ENCODE data around the gene SMIM43. TPM values are rescaled to one million over a fixed set of nuclear protein-coding genes. Genes with fewer than 3 reads are reported as not detected.

SMIM43 gene
- total and polyA plus RNA-seq, 5 donors from 2014 or later, result 0.14 to 1.8 (median 0.56) TPM; not detected in 2

DNA sequence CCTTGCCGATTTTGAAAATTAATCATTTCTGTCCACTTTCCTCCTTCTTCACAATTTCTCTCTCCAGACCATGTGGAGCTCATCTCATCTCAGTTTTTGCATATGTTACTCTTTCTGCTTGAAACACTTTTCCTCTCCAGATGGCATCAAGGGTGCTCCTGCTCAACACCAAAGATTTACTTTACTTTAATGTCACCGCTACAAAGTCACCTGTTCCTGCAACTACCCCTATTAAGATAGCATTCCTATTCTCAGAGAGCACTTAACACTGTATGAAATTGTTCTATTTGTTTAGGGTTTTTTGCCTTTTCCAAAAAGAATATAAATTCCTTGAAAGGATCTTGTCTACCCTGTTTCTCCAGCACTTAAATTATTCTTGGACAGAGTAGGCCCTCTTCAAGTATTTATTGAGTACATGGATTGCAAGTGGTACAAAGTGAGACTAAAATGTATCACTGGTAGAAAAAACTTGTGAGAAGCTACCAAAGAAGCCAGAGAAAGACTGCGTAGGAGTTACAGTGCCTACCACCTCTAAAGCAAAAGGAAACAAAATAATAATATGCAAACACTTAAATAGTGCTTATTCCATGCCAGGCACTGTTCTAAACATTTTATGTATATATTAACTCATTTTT is 35.0 kb upstream of the SMIM43 start:
- no peak for DNase-seq

GRCh38 chr4:121799208-121799823 is 34.4 kb upstream of the SMIM43 start:
- H3K4me3 Mint-ChIP-seq, result peak overlapping the region; percentile 90 to 97 (median 95)
- H3K9me3 Mint-ChIP-seq, result no peaks in the 10 kb centered on the region
- no peaks in the 10 kb centered on the region for H3K9me3 ChIP-seq (ENCODE audit: control insufficient read depth in 2 of 2, low read length in 2 of 2)
- no peak for ATAC-seq (ENCODE audit: low read depth in 2 of 2)
- DNase-seq, result no peak
- peaks cover 9% of the 10 kb centered on the region for H3K36me3 Mint-ChIP-seq
- H3K36me3 ChIP-seq (ENCODE audit: control insufficient read depth, insufficient read depth, low read length), result peaks cover 17% of the 10 kb centered on the region
- no peaks in the 10 kb centered on the region for H3K27me3 ChIP-seq (ENCODE audit: control insufficient read depth, insufficient read depth, low read length)
- H3K27ac Mint-ChIP-seq, result peak overlapping the region; percentile 96 to 99 (median 98)
- H3K27ac ChIP-seq (ENCODE audit: insufficient read depth, low read length, poor library complexity, severe bottlenecking), result no peak overlapping the region
- peak overlapping the region; percentile 5 for H3K4me3 ChIP-seq (ENCODE audit: low read depth, low read length)
- peaks cover 23 to 63% (median 42%) of the 10 kb centered on the region in 4 donors for H3K4me1 Mint-ChIP-seq
- H3K4me1 ChIP-seq (ENCODE audit: control insufficient read depth, insufficient read depth, low read length, poor library complexity, severe bottlenecking), result peaks cover 23% of the 10 kb centered on the region
- no peaks in the 10 kb centered on the region for H3K27me3 Mint-ChIP-seq

More for the DNA sequence above, 35.0 kb upstream of the SMIM43 start:
- peak overlapping the region; percentile 99 for H3K4me3 ChIP-seq (ENCODE audit: low read depth, low read length)
- peaks cover 23% of the 10 kb centered on the region for H3K36me3 ChIP-seq (ENCODE audit: control insufficient read depth, insufficient read depth, low read length)
- Mint-ChIP-seq H3K27ac (peak overlapping the region; percentile 96 to 99 (median 98)), H3K4me3 (peak overlapping the region; percentile 90 to 97 (median 95)), H3K9me3 (no peaks in the 10 kb centered on the region), H3K27me3 (no peaks in the 10 kb centered on the region), H3K4me1 (peaks cover 28 to 62% (median 44%) of the 10 kb centered on the region in 4 donors), H3K36me3 (peaks cover 15% of the 10 kb centered on the region)
- no peaks in the 10 kb centered on the region for H3K9me3 ChIP-seq (ENCODE audit: control insufficient read depth in 2 of 2, low read length in 2 of 2)
- H3K27me3 ChIP-seq (ENCODE audit: control insufficient read depth, insufficient read depth, low read length), result no peaks in the 10 kb centered on the region
- peak overlapping the region; percentile 94 for H3K27ac ChIP-seq (ENCODE audit: insufficient read depth, low read length, poor library complexity, severe bottlenecking)
- ATAC-seq (ENCODE audit: low read depth in 2 of 2), result no peak
- H3K4me1 ChIP-seq (ENCODE audit: control insufficient read depth, insufficient read depth, low read length, poor library complexity, severe bottlenecking), result peaks cover 23% of the 10 kb centered on the region

GRCh38 chr4:121796283-121796682 is 31.3 kb upstream of the SMIM43 start:
- H3K36me3 ChIP-seq (ENCODE audit: control insufficient read depth, insufficient read depth, low read length), result no peaks in the 10 kb centered on the region
- H3K36me3 Mint-ChIP-seq, result no peaks in the 10 kb centered on the region
- H3K27ac ChIP-seq (ENCODE audit: insufficient read depth, low read length, poor library complexity, severe bottlenecking), result no peak overlapping the region
- no peaks in the 10 kb centered on the region for H3K27me3 Mint-ChIP-seq
- peaks cover 13 to 43% (median 29%) of the 10 kb centered on the region in 4 donors for H3K4me1 Mint-ChIP-seq
- H3K9me3 ChIP-seq (ENCODE audit: control insufficient read depth in 2 of 2, low read length in 2 of 2), result no peaks in the 10 kb centered on the region
- H3K27ac Mint-ChIP-seq, result no peak overlapping the region
- no peak for DNase-seq
- peaks cover 9% of the 10 kb centered on the region for H3K4me1 ChIP-seq (ENCODE audit: control insufficient read depth, insufficient read depth, low read length, poor library complexity, severe bottlenecking)
- no peak for ATAC-seq (ENCODE audit: low read depth in 2 of 2)
- H3K27me3 ChIP-seq (ENCODE audit: control insufficient read depth, insufficient read depth, low read length), result peaks cover 3% of the 10 kb centered on the region
- no peak overlapping the region for H3K4me3 Mint-ChIP-seq
- no peak overlapping the region for H3K4me3 ChIP-seq (ENCODE audit: low read depth, low read length)
- no peaks in the 10 kb centered on the region for H3K9me3 Mint-ChIP-seq

GRCh38 chr4:121794505-121795188 is 29.7 kb upstream of the SMIM43 start:
- no peaks in the 10 kb centered on the region for H3K4me1 ChIP-seq (ENCODE audit: control insufficient read depth, insufficient read depth, low read length, poor library complexity, severe bottlenecking)
- no peaks in the 10 kb centered on the region for H3K9me3 ChIP-seq (ENCODE audit: control insufficient read depth in 2 of 2, low read length in 2 of 2)
- Mint-ChIP-seq H3K4me3 (peak overlapping the region in 2 of 4 donors; percentile 5 to 28), H3K4me1 (peaks cover 3 to 27% (median 14%) of the 10 kb centered on the region in 4 donors), H3K27me3 (no peaks in the 10 kb centered on the region), H3K36me3 (no peaks in the 10 kb centered on the region), H3K27ac (no peak overlapping the region), H3K9me3 (no peaks in the 10 kb centered on the region)
- ATAC-seq (ENCODE audit: low read depth in 2 of 2) (no peak), DNase-seq (no peak)
- H3K36me3 ChIP-seq (ENCODE audit: control insufficient read depth, insufficient read depth, low read length), result no peaks in the 10 kb centered on the region
- peaks cover 7% of the 10 kb centered on the region for H3K27me3 ChIP-seq (ENCODE audit: control insufficient read depth, insufficient read depth, low read length)
- no peak overlapping the region for H3K27ac ChIP-seq (ENCODE audit: insufficient read depth, low read length, poor library complexity, severe bottlenecking)
- H3K4me3 ChIP-seq (ENCODE audit: low read depth, low read length), result no peak overlapping the region

DNA sequence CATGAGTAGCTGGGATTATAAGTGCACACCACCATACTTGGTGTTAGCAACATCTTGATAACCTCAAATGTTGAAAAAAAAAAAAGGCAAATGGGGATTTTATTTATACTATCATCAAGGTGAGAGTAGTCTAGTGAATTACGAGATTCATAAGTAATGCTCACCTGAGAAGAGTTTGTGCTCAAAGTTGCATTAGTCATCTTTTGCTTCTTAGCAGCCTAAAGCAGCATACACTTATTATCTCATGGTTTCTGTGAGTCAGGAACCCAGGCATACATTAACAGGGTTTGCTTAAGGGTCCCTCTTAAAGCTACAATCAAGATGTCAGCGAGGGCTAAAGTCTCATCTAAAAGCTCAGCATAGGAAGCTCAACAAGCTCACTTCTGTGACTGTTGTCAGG is 28.0 kb upstream of the SMIM43 start:
- no peak overlapping the region for H3K27ac Mint-ChIP-seq
- H3K9me3 ChIP-seq (ENCODE audit: control insufficient read depth in 2 of 2, low read length in 2 of 2), result no peaks in the 10 kb centered on the region
- no peaks in the 10 kb centered on the region for H3K27me3 Mint-ChIP-seq

GRCh38 chr4:121791481-121791880 is 26.5 kb upstream of the SMIM43 start:
- Mint-ChIP-seq H3K9me3 (peaks cover 0 to 2% (median 0%) of the 10 kb centered on the region in 7 donors), H3K4me1 (peaks cover 0 to 19% (median 10%) of the 10 kb centered on the region in 4 donors), H3K27ac (no peak overlapping the region), H3K4me3 (no peak overlapping the region), H3K36me3 (no peaks in the 10 kb centered on the region), H3K27me3 (peaks cover 5% of the 10 kb centered on the region)
- no peaks in the 10 kb centered on the region for H3K36me3 ChIP-seq (ENCODE audit: control insufficient read depth, insufficient read depth, low read length)
- DNase-seq (no peak), ATAC-seq (ENCODE audit: low read depth in 2 of 2) (no peak)
- H3K9me3 ChIP-seq (ENCODE audit: control insufficient read depth in 2 of 2, low read length in 2 of 2), result no peaks in the 10 kb centered on the region
- H3K4me1 ChIP-seq (ENCODE audit: control insufficient read depth, insufficient read depth, low read length, poor library complexity, severe bottlenecking), result no peaks in the 10 kb centered on the region
- H3K4me3 ChIP-seq (ENCODE audit: low read depth, low read length), result no peak overlapping the region
- H3K27me3 ChIP-seq (ENCODE audit: control insufficient read depth, insufficient read depth, low read length), result peaks cover 18% of the 10 kb centered on the region
- no peak overlapping the region for H3K27ac ChIP-seq (ENCODE audit: insufficient read depth, low read length, poor library complexity, severe bottlenecking)

More for the DNA sequence above, 28.0 kb upstream of the SMIM43 start:
- H3K36me3 Mint-ChIP-seq, result no peaks in the 10 kb centered on the region
- peaks cover 0 to 2% (median 0%) of the 10 kb centered on the region in 7 donors for H3K9me3 Mint-ChIP-seq
- peaks cover 0 to 19% (median 10%) of the 10 kb centered on the region in 4 donors for H3K4me1 Mint-ChIP-seq
- DNase-seq, result no peak
- no peaks in the 10 kb centered on the region for H3K36me3 ChIP-seq (ENCODE audit: control insufficient read depth, insufficient read depth, low read length)
- no peaks in the 10 kb centered on the region for H3K4me1 ChIP-seq (ENCODE audit: control insufficient read depth, insufficient read depth, low read length, poor library complexity, severe bottlenecking)
- peaks cover 15% of the 10 kb centered on the region for H3K27me3 ChIP-seq (ENCODE audit: control insufficient read depth, insufficient read depth, low read length)
- H3K4me3 ChIP-seq (ENCODE audit: low read depth, low read length), result no peak overlapping the region
- no peak for ATAC-seq (ENCODE audit: low read depth in 2 of 2)
- H3K4me3 Mint-ChIP-seq, result no peak overlapping the region
- H3K27ac ChIP-seq (ENCODE audit: insufficient read depth, low read length, poor library complexity, severe bottlenecking), result no peak overlapping the region

DNA sequence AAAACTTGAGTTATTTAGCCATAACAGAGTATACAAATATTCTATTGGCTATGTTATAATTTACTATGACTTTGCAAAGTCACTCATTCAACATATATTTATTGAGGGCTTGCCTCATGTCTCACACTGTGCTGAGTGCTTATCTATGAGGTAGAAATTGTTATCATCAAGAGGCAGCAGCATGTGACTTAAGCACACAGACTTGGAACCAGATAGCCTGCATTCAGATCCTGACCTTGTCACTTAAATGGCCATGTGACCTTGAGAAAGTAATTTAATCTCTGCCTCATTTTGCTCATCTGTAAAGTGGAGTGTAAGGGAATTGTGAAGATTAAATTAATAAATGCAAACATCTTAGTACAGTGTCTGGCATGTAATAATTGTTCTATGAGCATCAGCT is 26.0 kb upstream of the SMIM43 start:
- Mint-ChIP-seq H3K36me3 (no peaks in the 10 kb centered on the region), H3K9me3 (peaks cover 0 to 2% (median 0%) of the 10 kb centered on the region in 7 donors), H3K4me1 (peaks cover 0 to 16% (median 8%) of the 10 kb centered on the region in 4 donors), H3K4me3 (no peak overlapping the region), H3K27ac (no peak overlapping the region), H3K27me3 (peaks cover 5% of the 10 kb centered on the region)
- Histone ChIP-seq H3K36me3 (ENCODE audit: control insufficient read depth, insufficient read depth, low read length) (no peaks in the 10 kb centered on the region), H3K9me3 (ENCODE audit: control insufficient read depth in 2 of 2, low read length in 2 of 2) (no peaks in the 10 kb centered on the region), H3K27me3 (ENCODE audit: control insufficient read depth, insufficient read depth, low read length) (peaks cover 18% of the 10 kb centered on the region), H3K4me1 (ENCODE audit: control insufficient read depth, insufficient read depth, low read length, poor library complexity, severe bottlenecking) (no peaks in the 10 kb centered on the region), H3K4me3 (ENCODE audit: low read depth, low read length) (no peak overlapping the region), H3K27ac (ENCODE audit: insufficient read depth, low read length, poor library complexity, severe bottlenecking) (no peak overlapping the region)
- ATAC-seq (ENCODE audit: low read depth in 2 of 2) (no peak), DNase-seq (no peak)

Measured in CD4-positive, CD25-positive, alpha-beta regulatory T cell (primary cell).